Suprapubic skin (tissue), 4 donors: ENCODE data around the gene EIF3C. TPM values are rescaled to one million over a fixed set of nuclear protein-coding genes. Genes with fewer than 3 reads are reported as not detected.
"Not testable (repeated sequence)": the region's sequence is repeated elsewhere in the genome, so short reads cannot be mapped to it uniquely, and the experiment has no call there.

Experiments
- DNase-seq, 2 donors: peaks; one replicate each; pipeline ENCODE4 v3.0.0-alpha.2; 2019; ENCODE audit warnings: low spot score in 2 of 2
- H3K27ac ChIP-seq: fragments of 200-600 bp; sonication (generic); one replicate; pipeline ENCODE4 v1.5.1; 2019
- H3K27me3 ChIP-seq: fragments of 200-600 bp; sonication (generic); one replicate; pipeline ENCODE4 v1.5.1; 2019
- H3K36me3 ChIP-seq: fragments of 200-600 bp; sonication (generic); one replicate; pipeline ENCODE4 v1.5.1; 2019
- H3K4me1 ChIP-seq: fragments of 200-600 bp; sonication (generic); one replicate; pipeline ENCODE4 v1.5.1; 2019
- H3K4me3 ChIP-seq: fragments of 200-600 bp; sonication (generic); one replicate; pipeline ENCODE4 v1.5.1; 2019; ENCODE audit warnings: mild to moderate bottlenecking
- H3K9me3 ChIP-seq: fragments of 200-600 bp; sonication (generic); one replicate; pipeline ENCODE4 v1.5.1; 2019
- WGBS: methylation state at CpG from one replicate; pipeline ENCODE4 v1.1.5; 2018; 5-methylcytosine and 5-hydroxymethylcytosine counted together
- total RNA-seq, 4 donors: library from RNA; depleted of rRNA; stranded (reverse); fragments of >200 nt; gene quantifications; one replicate each; pipeline ENCODE4 v1.1.0, GENCODE V29; 2016
- TF ChIP-seq, protein P1 (sequence below), 2 donors: fragments of 200-600 bp in 1 of 2; fragments of 450-650 bp in 1 of 2; sonication (generic) in 1 of 2; IDR thresholded peaks; one replicate each; pipeline ENCODE4 v1.5.1; 2016 to 2019; ENCODE audit warnings: antibody characterized with exemption in 2 of 2, mild to moderate bottlenecking in 1 of 2, moderate library complexity in 1 of 2

Gene EIF3C
- total RNA-seq, 4 donors from 2014 or later: 105 to 235 (median 181) TPM

DNA sequence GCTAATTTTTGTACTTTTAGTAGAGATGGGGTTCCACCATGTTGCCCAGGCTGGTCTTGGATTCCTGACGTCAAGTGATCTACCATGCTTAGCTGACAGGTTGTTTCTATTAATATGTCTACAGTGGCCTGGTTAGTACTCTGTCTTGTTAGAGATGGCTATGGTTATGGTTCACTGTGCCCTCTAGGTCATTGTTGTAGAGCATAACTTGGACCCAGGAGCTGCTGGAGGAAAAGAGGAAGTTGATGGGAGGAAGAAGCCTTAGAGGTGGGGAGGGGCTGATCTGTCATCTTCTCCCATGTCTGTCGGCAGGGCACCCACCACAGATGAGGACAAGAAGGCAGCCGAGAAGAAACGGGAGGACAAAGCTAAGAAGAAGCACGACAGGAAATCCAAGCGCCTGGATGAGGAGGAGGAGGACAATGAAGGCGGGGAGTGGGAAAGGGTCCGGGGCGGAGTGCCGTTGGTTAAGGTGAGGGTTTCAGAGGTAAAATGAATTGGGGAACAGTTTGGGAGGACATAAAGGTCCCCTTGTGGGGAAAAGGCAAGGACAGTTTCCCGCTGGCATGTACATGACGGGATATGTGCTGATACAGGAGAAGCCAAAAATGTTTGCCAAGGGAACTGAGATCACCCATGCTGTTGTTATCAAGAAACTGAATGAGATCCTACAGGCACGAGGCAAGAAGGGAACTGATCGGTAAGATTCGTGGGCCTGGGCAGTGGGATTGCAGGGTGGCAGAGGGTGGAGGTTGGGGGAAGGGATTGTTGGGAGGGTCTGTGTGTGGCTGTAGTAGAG, 11.8 kb downstream of the EIF3C start:
- DNase-seq, H3K36me3 ChIP-seq, H3K27ac ChIP-seq, H3K4me3 ChIP-seq, H3K27me3 ChIP-seq, H3K4me1 ChIP-seq, H3K9me3 ChIP-seq: not testable (repeated sequence)
- 84% methylated on average over 13 of the region's 15 CpGs for WGBS

DNA sequence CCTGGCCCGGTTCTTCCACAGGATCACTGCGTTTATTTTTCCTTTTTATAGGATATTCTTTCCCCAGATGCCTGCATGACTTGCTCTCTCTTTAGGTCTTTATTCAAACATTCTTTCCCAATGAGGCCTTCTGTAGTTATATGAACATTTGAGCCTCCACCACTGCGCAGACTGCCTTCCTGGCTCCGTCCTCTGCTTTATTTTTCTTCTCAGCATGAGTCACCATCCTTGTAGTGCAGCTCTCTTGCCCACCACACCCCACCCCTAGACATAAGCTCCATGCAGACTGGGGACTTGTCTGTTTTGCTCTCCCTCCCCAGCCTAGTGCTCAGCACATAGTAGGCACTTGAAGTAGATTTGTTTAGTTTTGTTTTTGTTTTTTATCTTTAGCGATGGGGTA, 20.0 kb downstream of the EIF3C start:
- no CpG with 5 or more reads among the region's 5 CpGs for WGBS
- not testable (repeated sequence) for H3K27me3 ChIP-seq

DNA sequence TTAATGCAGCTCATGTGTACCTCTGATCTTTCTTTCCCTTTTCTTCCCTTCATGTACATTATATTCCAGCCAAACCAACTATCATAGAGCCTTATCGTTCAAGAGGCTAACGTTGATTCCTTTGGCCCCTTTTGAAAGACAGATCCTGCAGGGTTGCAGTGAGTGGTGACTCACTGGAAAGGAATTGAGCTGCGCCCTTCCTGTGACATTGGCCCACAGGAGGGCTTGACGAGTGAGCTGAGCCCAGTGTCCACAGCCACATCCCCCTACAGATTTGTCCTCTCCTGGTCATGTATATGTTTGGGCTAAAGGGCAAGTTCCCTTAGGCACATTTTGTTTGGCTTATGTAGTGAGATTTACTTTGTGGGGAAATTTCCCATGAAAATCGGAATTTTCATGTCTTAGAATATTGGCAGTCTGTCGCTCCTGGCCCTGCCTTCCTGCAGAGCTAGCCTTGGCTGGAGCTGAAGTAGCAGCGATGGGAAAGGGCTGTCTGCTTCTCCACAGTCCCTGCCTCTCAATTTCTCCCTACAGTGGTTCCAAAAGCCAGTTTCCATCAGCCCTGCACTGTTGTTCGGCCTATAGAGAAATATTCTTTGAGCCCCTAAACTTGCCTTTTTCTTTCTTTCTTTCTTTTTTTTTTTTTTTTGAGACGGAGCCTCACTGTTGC, 21.3 kb downstream of the EIF3C start:
- no CpG with 5 or more reads among the region's 9 CpGs for WGBS
- not testable (repeated sequence) for DNase-seq, H3K27me3 ChIP-seq, H3K27ac ChIP-seq, H3K36me3 ChIP-seq, H3K4me3 ChIP-seq, H3K4me1 ChIP-seq, H3K9me3 ChIP-seq

More for the DNA sequence above, 20.0 kb downstream of the EIF3C start:
- not testable (repeated sequence) for H3K36me3 ChIP-seq, H3K27ac ChIP-seq, H3K9me3 ChIP-seq, H3K4me1 ChIP-seq, DNase-seq, H3K4me3 ChIP-seq

DNA sequence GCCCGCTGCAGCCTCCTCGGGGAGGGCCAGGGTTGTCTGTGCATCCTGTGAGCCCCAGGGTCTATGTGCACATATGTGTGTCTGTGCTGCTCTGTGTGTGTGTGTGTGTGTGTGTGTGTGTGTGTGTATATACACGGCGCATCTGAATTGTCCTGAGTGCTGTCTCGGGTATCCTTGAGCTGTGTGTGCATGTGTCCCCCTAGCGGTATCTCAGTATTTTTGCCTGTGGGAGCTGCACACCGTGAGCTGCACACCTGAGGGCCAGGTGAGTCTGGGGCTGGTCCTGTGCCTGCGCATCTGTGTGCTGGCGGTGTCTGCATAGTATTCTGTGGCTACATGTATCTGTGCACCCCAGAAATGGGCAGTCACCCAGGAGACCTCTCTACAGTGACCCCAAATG, 28.5 kb downstream of the EIF3C start:
- not testable (repeated sequence) for H3K27ac ChIP-seq, H3K9me3 ChIP-seq, H3K4me1 ChIP-seq, H3K36me3 ChIP-seq, H3K27me3 ChIP-seq, DNase-seq, H3K4me3 ChIP-seq
- no CpG with 5 or more reads among the region's 9 CpGs for WGBS

DNA sequence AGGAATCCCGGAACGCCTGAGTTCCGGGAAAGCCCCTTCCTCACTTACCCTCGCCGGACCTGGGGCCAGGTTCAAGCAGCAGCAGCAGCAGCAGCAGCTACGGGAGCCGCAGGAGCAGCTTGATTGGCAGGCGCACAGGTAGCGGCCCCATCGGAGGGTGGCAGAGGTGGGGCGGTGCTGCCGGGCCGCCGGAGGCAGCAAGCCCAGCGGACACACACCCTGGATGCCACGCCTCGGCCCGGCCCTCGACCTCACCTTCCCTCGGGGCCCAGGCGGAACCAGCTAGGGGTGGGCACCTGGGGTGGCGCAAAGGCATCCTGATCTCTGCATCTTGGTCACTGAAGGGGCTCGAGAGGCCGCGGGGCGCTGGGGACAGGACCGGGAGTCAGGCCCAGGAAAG, 29.4 kb downstream of the EIF3C start:
- not testable (repeated sequence) for H3K4me3 ChIP-seq, H3K9me3 ChIP-seq, H3K27me3 ChIP-seq, H3K36me3 ChIP-seq, DNase-seq, H3K4me1 ChIP-seq, H3K27ac ChIP-seq
- whole genome bisulfite sequencing: no CpG with 5 or more reads among the region's 27 CpGs

DNA sequence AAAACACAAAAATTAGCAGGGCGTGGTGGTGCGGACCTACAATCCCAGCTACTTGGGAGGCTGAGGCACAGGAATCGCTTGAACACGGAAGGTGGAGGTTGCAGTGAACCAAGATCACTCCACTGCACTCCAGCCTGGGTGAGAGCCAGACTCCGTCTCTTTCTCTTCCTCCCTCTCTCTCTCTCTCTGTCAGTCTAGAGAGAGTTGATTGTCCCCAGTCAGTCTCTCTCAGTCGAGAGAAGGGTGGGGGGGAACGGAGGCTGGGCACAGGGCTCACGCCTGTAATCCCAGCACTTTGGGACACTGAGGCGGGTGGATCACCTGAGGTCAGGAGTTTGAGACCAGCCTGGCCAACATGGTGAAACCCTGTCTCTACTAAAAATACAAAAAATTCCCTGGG, 30.0 kb downstream of the EIF3C start:
- H3K27ac ChIP-seq, H3K4me3 ChIP-seq, H3K36me3 ChIP-seq, DNase-seq, H3K27me3 ChIP-seq, H3K9me3 ChIP-seq, H3K4me1 ChIP-seq: not testable (repeated sequence)
- no CpG with 5 or more reads among the region's 9 CpGs for WGBS

DNA sequence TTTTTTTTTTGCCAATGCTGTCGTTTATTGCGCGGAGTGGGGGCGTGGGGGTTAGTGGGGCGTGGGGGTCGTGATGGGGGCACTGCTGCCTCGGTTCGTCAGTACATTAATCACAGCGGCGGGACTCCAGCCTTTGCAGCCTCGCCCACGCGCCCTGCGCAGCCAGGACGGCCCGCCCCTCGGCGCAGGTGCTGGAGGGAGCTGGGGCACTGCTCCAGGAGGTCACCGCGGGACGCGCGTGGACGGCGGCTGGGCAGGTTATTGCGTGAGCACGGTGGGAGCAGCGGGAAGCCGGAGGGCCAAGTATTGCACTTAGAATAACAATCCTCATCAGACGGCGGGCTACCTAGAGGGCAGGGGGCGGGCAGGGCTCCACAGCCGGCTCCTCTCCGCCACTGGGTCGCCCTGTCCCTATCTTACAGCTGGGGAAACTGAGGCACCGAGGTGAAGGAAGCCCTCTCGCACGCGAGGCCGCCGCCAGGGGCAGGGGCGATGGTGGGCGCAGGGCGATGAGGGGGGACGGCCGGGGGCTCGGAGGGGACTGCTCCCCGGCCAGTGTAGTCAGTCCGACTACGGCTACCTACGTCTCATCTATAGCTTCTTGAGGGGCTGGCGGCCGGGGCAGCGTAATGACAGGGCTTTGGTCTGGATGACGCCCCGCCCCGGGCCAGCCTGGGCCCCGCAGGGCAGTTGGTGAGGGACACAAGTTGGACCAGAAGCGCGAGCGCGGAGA, 35.5 kb downstream of the EIF3C start:
- 25% methylated on average over 8 of the region's 62 CpGs for WGBS
- H3K4me3 ChIP-seq, H3K27ac ChIP-seq: not testable (repeated sequence)

DNA sequence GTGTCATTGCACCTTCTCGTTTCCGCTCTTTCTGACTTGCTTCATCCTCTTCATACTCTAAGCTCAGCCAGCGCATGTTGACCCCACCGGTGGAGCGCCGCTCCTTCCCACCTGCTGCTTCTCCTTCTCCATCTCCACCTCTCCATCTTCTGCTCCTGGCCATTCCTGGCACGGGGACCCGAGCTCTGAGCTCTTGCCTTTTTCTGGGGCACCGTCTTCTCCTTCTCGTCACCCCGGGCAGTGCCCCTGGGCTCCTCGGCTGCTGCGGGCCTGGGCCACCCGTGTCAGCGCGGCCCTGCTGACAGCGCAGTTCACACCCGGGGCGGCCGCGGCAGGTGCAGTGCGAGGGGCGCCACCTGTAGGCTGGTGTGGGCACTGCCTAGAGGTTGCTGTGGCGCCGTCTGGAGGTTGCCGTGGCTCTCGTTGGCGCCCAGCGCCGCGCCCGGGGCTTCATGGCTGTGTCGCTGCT, 38.8 kb downstream of the EIF3C start:
- H3K27me3 ChIP-seq, DNase-seq, H3K27ac ChIP-seq, H3K9me3 ChIP-seq, H3K36me3 ChIP-seq, H3K4me1 ChIP-seq: not testable (repeated sequence)
- TF ChIP-seq, protein P1, sequence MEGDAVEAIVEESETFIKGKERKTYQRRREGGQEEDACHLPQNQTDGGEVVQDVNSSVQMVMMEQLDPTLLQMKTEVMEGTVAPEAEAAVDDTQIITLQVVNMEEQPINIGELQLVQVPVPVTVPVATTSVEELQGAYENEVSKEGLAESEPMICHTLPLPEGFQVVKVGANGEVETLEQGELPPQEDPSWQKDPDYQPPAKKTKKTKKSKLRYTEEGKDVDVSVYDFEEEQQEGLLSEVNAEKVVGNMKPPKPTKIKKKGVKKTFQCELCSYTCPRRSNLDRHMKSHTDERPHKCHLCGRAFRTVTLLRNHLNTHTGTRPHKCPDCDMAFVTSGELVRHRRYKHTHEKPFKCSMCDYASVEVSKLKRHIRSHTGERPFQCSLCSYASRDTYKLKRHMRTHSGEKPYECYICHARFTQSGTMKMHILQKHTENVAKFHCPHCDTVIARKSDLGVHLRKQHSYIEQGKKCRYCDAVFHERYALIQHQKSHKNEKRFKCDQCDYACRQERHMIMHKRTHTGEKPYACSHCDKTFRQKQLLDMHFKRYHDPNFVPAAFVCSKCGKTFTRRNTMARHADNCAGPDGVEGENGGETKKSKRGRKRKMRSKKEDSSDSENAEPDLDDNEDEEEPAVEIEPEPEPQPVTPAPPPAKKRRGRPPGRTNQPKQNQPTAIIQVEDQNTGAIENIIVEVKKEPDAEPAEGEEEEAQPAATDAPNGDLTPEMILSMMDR (IDR thresholded peaks at IDR 0.05): peak in 1 of 2 donors; percentile 22
- peak overlapping the region; percentile 33 for H3K4me3 ChIP-seq
- 12% methylated on average over 21 of the region's 33 CpGs for WGBS

More for the DNA sequence above, 35.5 kb downstream of the EIF3C start:
- not testable (repeated sequence) for H3K4me1 ChIP-seq, DNase-seq, H3K36me3 ChIP-seq, H3K9me3 ChIP-seq, H3K27me3 ChIP-seq

DNA sequence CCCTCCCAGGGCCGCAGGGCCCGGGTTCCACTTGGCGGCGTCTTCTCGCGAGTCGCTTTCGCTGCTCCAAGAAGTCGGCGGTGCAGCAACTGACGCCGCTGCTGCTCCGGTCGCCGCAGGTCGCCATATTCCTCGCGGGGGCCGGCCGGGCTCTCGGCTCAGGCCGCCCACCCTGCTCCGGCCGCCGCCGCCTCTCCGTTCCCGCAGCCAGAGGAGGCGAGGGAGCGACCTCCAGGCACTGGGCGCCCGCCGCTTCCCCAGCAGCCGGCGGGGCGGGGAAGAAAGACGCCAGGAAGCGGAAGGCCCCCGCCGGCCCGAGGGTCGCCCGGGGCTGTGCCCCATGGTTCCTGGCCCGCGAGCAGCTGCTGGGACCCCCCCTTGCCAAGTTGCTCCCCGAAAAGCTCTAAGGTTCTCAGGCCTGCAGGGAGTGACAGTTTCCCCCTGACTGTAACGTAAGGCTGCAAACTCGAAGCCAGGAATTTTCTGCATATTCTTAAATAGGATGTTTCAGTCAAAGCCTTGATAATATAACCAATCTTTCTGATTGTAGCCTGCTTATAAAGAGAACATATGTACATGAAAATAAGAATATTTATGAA, 39.3 kb downstream of the EIF3C start:
- WGBS: no CpG with 5 or more reads among the region's 48 CpGs
- not testable (repeated sequence) for H3K27ac ChIP-seq
- H3K4me3 ChIP-seq: peak overlapping the region; percentile 33

DNA sequence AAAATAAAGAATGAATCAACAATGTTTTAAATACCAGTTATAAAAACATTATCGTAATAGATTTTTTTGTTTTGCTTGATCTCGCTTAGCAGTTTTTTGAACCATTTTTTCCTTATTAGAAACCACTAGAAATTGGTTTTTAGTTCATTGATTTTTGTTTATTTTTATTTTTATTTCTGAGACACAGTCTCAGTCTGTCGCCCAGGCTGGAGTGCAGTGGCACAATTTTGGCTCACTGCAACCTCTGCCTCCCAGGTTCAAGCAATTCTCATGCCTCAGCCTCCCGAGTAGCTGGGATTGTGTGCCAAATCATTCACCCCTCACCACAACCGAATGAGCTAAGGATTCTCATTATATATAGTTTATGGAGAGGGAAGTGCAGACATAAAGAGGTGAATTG, 40.2 kb downstream of the EIF3C start, which contains the start of gene NPIPB9:
NPIPB9 (plus strand) TSS at position 301 of the 400 bp plus-strand sequence.
- DNase-seq, H3K27me3 ChIP-seq, H3K4me1 ChIP-seq, H3K27ac ChIP-seq, H3K9me3 ChIP-seq, H3K4me3 ChIP-seq, H3K36me3 ChIP-seq: not testable (repeated sequence)
- no CpG with 5 or more reads among the region's 5 CpGs for WGBS

More for the DNA sequence above, 39.3 kb downstream of the EIF3C start:
- H3K9me3 ChIP-seq, H3K36me3 ChIP-seq, DNase-seq, H3K4me1 ChIP-seq, H3K27me3 ChIP-seq: not testable (repeated sequence)

DNA sequence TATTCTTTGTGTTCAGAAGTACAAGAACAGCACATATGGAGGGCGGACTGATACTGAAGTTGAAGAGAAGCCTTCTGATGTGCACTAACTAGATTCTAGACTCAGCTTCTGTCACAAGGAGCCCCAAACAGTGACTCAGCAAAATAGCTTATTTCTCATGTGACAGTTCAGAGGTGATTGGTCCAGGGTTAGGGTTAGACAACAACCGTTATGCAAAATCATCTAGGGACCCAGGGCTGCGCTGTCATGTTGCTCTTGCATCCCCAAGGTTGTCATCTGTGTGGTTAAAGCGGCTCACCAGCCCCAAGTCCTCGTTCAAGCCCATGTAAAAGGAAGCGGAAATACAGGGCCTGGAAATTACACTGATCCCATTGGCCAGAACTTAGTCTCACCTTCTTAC, 70.4 kb downstream of the EIF3C start:
- not testable (repeated sequence) for H3K27me3 ChIP-seq, H3K4me3 ChIP-seq, H3K4me1 ChIP-seq, DNase-seq, H3K36me3 ChIP-seq, H3K9me3 ChIP-seq, H3K27ac ChIP-seq
- no CpG with 5 or more reads among the region's 6 CpGs for WGBS

DNA sequence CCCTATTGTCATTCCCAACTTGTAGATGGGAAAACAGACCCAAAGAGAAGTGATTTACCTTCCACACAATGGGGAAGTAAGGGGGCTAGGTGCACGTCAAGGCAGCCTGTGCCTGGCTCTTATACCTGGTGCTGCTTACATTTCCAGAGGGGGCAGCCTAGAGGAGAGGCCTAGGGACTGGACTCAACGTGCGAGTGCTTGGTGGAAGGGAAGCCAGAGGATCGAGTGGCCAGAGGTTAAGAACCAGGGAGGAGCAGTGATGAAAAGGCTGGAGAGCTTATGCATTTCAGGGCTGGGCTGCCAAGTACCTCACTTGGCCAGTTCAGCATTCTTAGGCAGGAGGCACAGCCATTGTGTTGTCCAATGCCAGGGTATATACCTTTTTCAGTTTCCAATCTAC, 71.1 kb downstream of the EIF3C start:
- not testable (repeated sequence) for DNase-seq, H3K36me3 ChIP-seq, H3K27me3 ChIP-seq, H3K9me3 ChIP-seq, H3K27ac ChIP-seq, H3K4me3 ChIP-seq, H3K4me1 ChIP-seq
- no CpG with 5 or more reads among the region's 4 CpGs for WGBS
